ENCODE measurements around the gene PNKD.

DNA sequence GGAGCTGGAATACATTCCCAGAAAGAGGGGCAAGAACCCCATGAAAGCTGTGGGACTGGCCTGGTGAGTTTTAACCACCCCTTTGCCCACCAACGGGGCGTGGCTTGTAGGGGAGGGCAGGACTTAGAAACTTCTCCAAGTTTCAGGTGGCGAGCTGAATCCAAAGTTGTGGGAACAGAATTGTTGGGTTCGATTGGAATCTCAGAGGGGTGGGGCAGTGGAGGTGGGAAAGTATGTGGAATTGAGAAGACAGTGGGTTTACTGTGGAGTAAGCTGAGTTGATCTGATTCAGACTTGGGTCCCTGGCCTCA, 1.1 kb downstream of the PNKD start:
- TF ChIP-seq CTCF (IDR thresholded peaks at IDR 0.05 in 4 of 5, conservative IDR thresholded peaks at IDR 0.05 in 1 of 5), result no peak
- TF ChIP-seq POLR2A (IDR thresholded peaks at IDR 0.05), result no peak
